IPS-18a (cell line): ENCODE measurements around the gene ZSWIM6.

Source experiments
- H3K27ac ChIP-seq: one replicate; pipeline ENCODE4 v1.5.1; 2013; ENCODE audit warnings: low read length
- H3K27me3 ChIP-seq: one replicate; pipeline ENCODE4 v1.6.1; 2013; ENCODE audit warnings: mild to moderate bottlenecking, low read length; ENCODE audit not compliant: control insufficient read depth, insufficient read depth
- H3K36me3 ChIP-seq: one replicate; pipeline ENCODE4 v1.6.1; 2013; ENCODE audit warnings: low read depth, low read length; ENCODE audit not compliant: control insufficient read depth
- H3K4me1 ChIP-seq: one replicate; pipeline ENCODE4 v1.6.1; 2013; ENCODE audit warnings: low read depth, low read length; ENCODE audit not compliant: control insufficient read depth
- H3K4me3 ChIP-seq: one replicate; pipeline ENCODE4 v1.5.1; 2013; ENCODE audit warnings: low read length
- H3K9ac ChIP-seq: one replicate; pipeline ENCODE4 v1.6.1; 2013; ENCODE audit warnings: mild to moderate bottlenecking, low read length, moderate library complexity
- H3K9me3 ChIP-seq: one replicate; pipeline ENCODE4 v1.6.1; 2013; ENCODE audit warnings: low read depth, low read length; ENCODE audit not compliant: control insufficient read depth

Gene ZSWIM6

DNA sequence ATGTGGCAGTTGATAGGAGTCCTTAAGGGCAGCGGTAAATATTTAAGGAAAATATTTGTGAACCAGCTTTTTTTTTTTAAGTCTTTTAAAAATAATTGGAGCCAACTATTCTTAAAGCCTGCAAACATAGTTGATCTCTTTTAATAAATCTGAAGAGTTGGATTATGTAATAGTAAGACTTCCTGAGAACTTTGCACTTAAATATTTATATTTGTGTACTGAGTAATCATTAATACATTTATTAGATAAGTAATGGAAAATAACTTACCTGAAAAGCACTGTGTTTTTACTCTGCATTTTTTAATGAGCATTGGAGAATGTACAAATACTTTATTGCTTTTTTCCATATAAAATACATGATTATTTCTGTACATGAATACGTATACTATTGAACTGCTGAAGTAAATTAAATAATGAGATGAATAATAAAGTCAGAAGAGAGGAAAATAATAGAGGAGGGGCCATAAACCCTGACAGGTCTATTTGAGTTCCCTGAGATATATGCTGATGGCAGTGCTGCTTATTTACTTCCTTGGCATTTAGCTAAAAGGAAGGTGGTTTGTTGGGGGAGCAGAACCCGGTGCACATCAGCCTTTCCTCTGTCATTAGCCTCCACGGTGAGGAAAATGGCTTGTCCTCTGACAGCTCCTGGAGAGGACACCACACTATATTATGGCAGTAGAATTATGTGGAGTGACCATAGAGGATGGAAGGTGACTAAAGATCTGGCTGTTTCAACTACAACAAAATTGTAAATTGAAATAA lies 148.0 kb downstream of the ZSWIM6 start:
- H3K9ac ChIP-seq, result no peak overlapping the region
- H3K4me1 ChIP-seq, result peaks cover 5% of the 10 kb centered on the region
- no peak overlapping the region for H3K27ac ChIP-seq
- no peak overlapping the region for H3K4me3 ChIP-seq
- no peaks in the 10 kb centered on the region for H3K36me3 ChIP-seq
- H3K9me3 ChIP-seq, result no peaks in the 10 kb centered on the region
- H3K27me3 ChIP-seq, result no peaks in the 10 kb centered on the region

DNA sequence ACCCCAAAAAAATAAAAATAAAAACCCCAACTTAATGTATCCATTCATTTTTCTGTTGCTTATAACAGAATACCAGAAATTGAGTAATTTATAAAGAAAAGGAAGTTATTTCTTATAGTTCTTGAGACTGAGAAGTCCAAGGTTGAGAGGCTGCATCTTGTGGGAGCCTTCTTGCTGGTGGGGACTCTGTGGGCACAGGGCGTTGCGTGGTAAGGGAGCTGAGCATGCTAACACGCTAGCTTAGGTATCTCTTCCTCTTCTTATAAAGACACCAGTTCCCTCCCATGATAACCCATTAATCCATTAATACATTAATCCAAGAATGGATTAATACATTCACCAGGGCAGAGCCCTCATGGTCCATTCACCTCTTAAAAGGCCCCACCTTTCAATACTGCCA lies 150.9 kb downstream of the ZSWIM6 start:
- no peaks in the 10 kb centered on the region for H3K36me3 ChIP-seq
- no peak overlapping the region for H3K27ac ChIP-seq
- no peaks in the 10 kb centered on the region for H3K9me3 ChIP-seq

DNA sequence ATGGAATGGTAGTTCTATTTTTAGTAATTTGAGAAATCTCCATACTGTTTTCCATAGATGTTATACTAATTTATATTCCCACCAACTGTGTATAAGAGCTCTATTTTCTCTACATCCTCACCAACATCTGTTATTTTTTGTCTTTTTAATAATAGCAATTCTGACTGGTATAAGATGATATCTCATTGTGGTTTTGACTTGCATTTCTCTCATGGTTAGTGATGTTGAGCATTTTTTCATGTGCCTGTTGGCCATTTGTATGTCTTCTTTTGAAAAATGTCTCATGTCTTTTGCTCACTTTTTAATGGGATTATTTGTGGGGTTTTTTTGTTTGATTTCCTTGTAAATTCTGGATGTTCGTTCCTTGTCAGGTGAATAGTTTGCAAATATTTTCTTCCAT lies 154.4 kb downstream of the ZSWIM6 start:
- Histone ChIP-seq H3K4me3 (no peak overlapping the region), H3K4me1 (no peaks in the 10 kb centered on the region), H3K9me3 (no peaks in the 10 kb centered on the region), H3K36me3 (no peaks in the 10 kb centered on the region), H3K27ac (no peak overlapping the region), H3K27me3 (no peaks in the 10 kb centered on the region), H3K9ac (no peak overlapping the region)

More for the DNA sequence above, 150.9 kb downstream of the ZSWIM6 start:
- H3K9ac ChIP-seq, result no peak overlapping the region
- no peak overlapping the region for H3K4me3 ChIP-seq
- peaks cover 5% of the 10 kb centered on the region for H3K4me1 ChIP-seq
- no peaks in the 10 kb centered on the region for H3K27me3 ChIP-seq

DNA sequence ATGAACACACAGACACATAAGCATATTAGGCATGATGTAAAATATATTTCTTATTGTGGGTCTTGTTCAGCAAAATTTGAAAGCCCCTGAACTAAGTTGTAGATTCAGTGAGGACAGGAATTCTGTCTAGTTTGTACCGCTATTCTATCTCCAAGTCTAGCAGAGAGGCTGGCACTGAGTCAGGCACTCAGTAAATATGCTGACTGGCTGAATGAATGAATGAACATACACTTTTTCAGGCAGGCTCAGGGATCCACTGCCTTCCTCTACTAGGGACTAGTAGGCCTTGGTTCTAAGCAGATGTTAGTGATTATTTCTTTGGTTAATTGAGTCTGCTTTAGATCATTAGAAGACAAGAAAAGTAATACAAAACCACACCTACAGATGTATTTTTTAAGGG lies 157.5 kb downstream of the ZSWIM6 start:
- no peaks in the 10 kb centered on the region for H3K36me3 ChIP-seq

DNA sequence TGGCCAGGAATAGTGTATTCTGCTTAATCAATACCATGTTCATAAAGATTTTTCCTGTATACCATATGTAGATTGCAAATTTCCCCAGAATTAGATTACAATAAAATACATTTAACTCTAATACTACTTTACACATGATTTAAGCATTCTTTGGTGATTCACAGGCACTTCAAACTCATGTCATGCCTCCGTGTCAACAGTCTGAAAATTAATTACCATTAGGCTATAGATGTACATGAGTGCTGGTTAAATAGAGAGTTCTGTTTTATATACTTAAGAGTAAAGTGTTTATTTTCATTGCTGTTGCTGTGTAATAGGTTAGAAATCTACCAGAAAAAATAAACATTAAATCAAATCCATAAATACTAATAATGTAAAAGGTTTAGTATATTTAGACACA lies 159.8 kb downstream of the ZSWIM6 start:
- Histone ChIP-seq H3K27ac (no peak overlapping the region), H3K4me3 (no peak overlapping the region), H3K9me3 (no peaks in the 10 kb centered on the region), H3K9ac (no peak overlapping the region), H3K36me3 (no peaks in the 10 kb centered on the region), H3K4me1 (peaks cover 8% of the 10 kb centered on the region), H3K27me3 (no peaks in the 10 kb centered on the region)

More for the DNA sequence above, 157.5 kb downstream of the ZSWIM6 start:
- Histone ChIP-seq H3K4me1 (no peaks in the 10 kb centered on the region), H3K27me3 (no peaks in the 10 kb centered on the region), H3K27ac (no peak overlapping the region), H3K4me3 (no peak overlapping the region), H3K9ac (no peak overlapping the region), H3K9me3 (no peaks in the 10 kb centered on the region)

DNA sequence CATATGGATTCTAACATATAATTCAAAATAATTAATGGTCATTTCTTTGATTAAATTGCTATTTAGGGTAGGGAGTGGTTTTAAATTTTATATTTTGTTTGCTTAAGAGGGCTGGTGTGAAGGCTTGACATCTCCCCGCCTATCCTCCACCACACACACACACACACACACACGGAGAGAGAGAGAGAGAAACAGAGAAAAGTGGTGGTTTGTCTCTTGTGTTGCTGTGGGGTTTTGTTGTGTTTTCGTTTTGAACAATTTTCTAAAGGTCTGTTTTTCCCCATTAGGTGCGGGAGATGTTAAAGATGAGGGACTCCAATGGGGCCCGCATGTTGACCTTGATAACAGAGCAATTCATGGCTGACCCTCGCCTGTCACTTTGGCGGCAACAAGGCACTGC lies 161.9 kb downstream of the ZSWIM6 start:
- Histone ChIP-seq H3K9ac (no peak overlapping the region), H3K36me3 (no peaks in the 10 kb centered on the region), H3K4me1 (peaks cover 8% of the 10 kb centered on the region), H3K9me3 (no peaks in the 10 kb centered on the region), H3K27ac (no peak overlapping the region), H3K27me3 (no peaks in the 10 kb centered on the region), H3K4me3 (no peak overlapping the region)

DNA sequence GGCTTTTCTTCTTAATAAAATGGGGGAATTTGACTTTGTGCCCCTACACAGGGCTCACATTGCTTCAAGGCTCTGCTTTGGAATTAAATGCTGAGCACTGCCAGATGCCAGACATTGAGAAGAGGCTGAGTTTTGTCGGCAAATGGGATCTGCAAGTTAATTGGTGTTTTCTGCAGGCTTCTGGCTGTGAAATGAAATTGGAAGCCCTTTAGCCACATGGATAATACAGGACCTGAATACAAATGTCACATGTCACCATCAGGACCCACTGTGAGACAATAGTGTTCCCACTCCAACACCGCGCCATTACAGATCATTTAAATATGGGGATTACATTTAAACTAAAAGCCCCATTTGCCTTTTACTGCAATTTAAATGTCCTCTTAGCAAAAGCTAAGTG lies 164.4 kb downstream of the ZSWIM6 start:
- Histone ChIP-seq H3K4me3 (no peak overlapping the region), H3K36me3 (no peaks in the 10 kb centered on the region), H3K27me3 (no peaks in the 10 kb centered on the region), H3K9me3 (no peaks in the 10 kb centered on the region), H3K4me1 (peaks cover 8% of the 10 kb centered on the region), H3K9ac (no peak overlapping the region), H3K27ac (no peak overlapping the region)

DNA sequence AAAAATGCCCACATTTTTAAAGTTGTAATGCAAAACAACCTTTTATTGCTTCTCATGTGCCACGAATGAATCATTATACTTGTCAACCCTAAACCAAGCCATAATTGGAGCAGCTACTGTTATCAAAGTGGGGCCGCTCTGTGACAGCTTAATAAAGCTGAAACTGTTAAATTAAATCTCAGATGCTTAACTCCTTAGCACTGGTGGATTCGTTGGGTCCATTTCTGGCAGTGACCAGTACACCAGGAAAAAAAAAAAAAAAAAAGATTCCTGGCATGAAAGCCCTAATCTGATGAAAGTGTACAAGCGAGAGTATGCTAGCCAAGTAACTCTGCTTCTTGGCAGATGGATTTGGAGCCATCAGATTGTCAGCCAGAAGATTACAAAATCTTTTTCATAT lies 164.8 kb downstream of the ZSWIM6 start:
- no peaks in the 10 kb centered on the region for H3K36me3 ChIP-seq
- no peaks in the 10 kb centered on the region for H3K27me3 ChIP-seq
- H3K27ac ChIP-seq, result no peak overlapping the region
- H3K4me1 ChIP-seq, result peaks cover 8% of the 10 kb centered on the region
- no peak overlapping the region for H3K4me3 ChIP-seq
- H3K9ac ChIP-seq, result no peak overlapping the region
- no peaks in the 10 kb centered on the region for H3K9me3 ChIP-seq

DNA sequence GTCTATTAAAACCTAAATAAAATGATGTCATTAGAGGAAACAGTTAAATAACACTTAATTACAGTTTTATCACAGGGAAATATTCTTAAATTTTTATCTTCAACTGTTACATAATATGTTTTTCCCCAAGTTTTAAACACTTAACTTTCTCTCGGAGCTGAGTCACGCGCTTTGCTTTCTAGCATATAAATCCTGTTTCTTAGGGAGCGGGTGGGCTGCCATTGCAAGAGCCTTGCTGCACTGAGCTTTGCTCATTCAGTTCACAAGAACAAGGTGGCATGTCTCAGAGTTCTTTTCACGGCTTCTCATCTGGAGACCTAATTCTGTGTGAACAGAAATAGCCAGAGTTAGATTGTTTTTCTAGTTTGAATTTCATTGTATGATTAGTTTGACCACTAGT lies 166.1 kb downstream of the ZSWIM6 start:
- Histone ChIP-seq H3K36me3 (no peaks in the 10 kb centered on the region), H3K4me1 (peaks cover 8% of the 10 kb centered on the region), H3K9me3 (no peaks in the 10 kb centered on the region), H3K27me3 (no peaks in the 10 kb centered on the region), H3K27ac (no peak overlapping the region), H3K9ac (no peak overlapping the region), H3K4me3 (no peak overlapping the region)

DNA sequence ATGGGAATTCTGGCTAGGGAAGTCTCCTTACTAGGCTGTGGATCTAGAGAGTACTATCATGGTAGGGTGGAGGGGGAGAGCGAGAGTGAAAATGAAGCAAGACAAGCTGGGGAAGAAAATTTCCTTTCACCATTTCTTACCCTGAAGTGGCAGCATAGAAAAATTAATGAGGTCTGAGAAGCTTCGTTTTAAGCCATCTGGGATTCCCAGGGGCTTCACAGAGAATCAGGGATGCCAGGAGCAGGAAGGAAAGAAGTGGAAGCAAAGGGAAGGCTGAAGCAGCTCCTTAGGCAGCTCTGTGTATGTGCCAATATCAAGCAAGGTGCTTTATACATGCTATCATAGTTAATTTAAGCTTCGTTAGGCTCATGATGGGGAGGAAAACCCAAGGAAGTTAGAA lies 169.9 kb downstream of the ZSWIM6 start:
- Histone ChIP-seq H3K4me3 (no peak overlapping the region), H3K4me1 (no peaks in the 10 kb centered on the region), H3K36me3 (no peaks in the 10 kb centered on the region), H3K9ac (no peak overlapping the region), H3K27me3 (no peaks in the 10 kb centered on the region), H3K9me3 (no peaks in the 10 kb centered on the region), H3K27ac (no peak overlapping the region)

DNA sequence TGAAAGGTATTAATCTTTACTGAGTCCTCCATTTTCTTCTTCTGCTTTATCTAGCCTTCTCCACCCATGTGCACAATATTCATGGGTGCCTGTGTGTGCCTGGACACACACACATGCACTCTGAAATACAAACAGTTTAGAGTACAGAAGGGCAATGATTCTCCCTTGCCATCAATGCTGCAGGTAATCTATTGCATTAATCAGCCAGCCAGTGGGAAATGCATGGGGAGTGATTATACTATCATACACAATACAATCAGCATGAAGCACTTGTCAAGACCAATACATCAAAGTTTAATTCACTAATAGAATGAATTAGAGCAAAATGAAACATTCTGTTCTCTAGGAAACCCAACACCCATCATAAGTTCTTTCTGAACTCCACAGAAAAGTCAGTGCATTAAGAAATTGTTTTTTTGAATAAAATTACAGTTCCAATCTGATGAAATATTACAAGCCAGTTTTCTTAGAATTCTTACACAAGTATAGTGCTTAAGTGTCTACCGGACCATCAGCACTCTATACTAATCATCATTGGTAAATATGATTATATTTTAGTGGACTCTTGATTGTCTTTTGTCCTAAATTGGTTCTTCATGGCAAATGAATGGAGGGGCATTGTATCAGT lies 172.2 kb downstream of the ZSWIM6 start:
- H3K9ac ChIP-seq, result no peak overlapping the region
- H3K4me1 ChIP-seq, result no peaks in the 10 kb centered on the region
- H3K27ac ChIP-seq, result no peak overlapping the region
- no peak overlapping the region for H3K4me3 ChIP-seq
- no peaks in the 10 kb centered on the region for H3K27me3 ChIP-seq
- H3K36me3 ChIP-seq, result no peaks in the 10 kb centered on the region
- H3K9me3 ChIP-seq, result no peaks in the 10 kb centered on the region

DNA sequence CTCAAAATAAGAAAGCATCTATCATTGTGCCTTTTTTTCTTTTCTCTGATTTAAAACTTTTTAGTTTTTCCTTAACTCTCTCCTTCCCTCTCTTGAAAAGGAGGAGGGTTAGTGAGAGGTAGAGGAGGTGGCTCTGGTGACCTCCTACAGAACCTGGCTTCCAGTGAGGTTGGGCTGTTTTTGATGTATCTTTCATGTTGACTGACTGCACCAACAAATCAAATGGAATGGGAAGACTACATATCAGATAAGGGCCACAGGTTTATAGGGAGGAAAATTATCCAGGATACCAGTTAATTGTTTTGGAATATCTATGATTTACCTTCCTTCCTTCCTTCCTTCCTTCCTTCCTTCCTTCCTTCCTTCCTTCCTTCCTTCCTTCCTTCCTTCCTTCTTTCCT lies 173.2 kb downstream of the ZSWIM6 start:
- Histone ChIP-seq H3K27ac (no peak overlapping the region), H3K9me3 (no peaks in the 10 kb centered on the region), H3K4me1 (no peaks in the 10 kb centered on the region), H3K27me3 (no peaks in the 10 kb centered on the region), H3K9ac (no peak overlapping the region), H3K4me3 (no peak overlapping the region), H3K36me3 (no peaks in the 10 kb centered on the region)
